GM23248 (cell line): Measurements from ENCODE around the gene NDUFS6.

ENCODE experiments used
- EZH2 ChIP-seq: fragments of 200-600 bp; sonication (generic); IDR thresholded peaks from 2 replicates; pipeline ENCODE4 v1.6.1; 2018; ENCODE audit warnings: antibody characterized with exemption, mild to moderate bottlenecking; ENCODE audit not compliant: insufficient read depth, poor library complexity, severe bottlenecking
- EZH2phosphoT487 ChIP-seq: fragments of 200-600 bp; sonication (generic); IDR thresholded peaks from 2 replicates; pipeline ENCODE4 v1.6.1; 2018; ENCODE audit warnings: antibody characterized with exemption, moderate library complexity, mild to moderate bottlenecking, low read depth; ENCODE audit not compliant: insufficient read depth

DNA sequence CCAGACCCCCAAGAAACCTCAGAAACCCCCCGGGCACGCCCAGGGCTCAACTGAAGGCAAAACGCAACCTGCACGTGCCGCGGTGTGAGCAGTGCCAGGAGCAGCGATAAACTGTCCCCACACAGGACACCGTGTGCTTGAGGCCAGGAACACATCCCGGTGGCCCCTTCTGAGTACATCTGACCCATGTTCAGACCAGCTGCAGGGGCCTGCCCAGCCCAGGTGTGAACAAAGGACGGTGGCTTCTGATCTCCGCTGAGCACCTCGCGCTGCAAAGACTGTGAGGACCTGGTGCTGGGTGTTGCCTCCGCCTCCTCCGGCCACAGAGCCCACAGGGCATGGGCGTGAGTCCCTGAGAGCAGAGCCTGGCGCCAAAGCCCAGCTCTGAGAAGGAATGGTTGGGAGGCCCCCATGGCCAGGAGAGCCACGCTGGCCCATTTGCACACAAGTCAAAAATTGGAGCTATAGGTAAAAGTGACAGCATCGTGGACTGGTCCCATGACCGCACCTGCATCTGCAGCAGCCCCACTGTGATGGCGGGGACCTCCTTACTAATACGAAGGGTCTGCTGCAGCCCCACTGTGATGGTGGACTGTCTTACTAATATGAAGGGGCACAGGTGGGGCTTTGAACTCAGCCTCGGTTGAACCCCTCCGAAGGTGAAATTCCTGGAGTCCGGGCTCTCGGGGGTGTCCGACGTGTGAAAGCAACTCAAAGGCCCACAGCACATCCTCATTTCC, 31.5 kb downstream of the NDUFS6 start:
- TF ChIP-seq EZH2 (no peak), EZH2phosphoT487 (no peak)
